SK-N-SH (cell line): ENCODE measurements around the gene CACNA1D. TPM values are rescaled to one million over a fixed set of nuclear protein-coding genes. Genes with fewer than 3 reads are reported as not detected.
"Not testable (repeated sequence)": the region's sequence is repeated elsewhere in the genome, so short reads cannot be mapped to it uniquely, and the experiment has no call there.

Source experiments
- CTCF ChIA-PET: fragments of 300-600, 350-600 bp; formaldehyde crosslinking; extraction: SDS; loops from one replicate; lab custom pipeline; 2021; lab: Yijun Ruan, JAX
- POLR2A ChIA-PET: fragments of 350-600 bp; sonication (Branson Sonifier 250); formaldehyde crosslinking; extraction: SDS; loops from one replicate; lab custom pipeline; 2020; ENCODE audit warnings: antibody characterized with exemption, inconsistent platforms; lab: Yijun Ruan, JAX
- DNase-seq: peaks from one replicate; pipeline ENCODE4 v3.0.0; 2012
- H2AFZ ChIP-seq: fragments of 200-600 bp; sonication (generic); 2 replicates; pipeline ENCODE4 v1.8.1; 2016; ENCODE audit warnings: antibody characterized with exemption, mild to moderate bottlenecking, low read depth
- H3F3A ChIP-seq: fragments of 200-600 bp; sonication (generic); replicated peaks from 2 replicates; pipeline ENCODE3; 2016; ENCODE audit warnings: antibody characterized with exemption, mild to moderate bottlenecking; ENCODE audit not compliant: insufficient read depth
- H3K27ac ChIP-seq, 2 experiments: fragments of 200-500 bp in 1 of 2; fragments of 200-600 bp in 1 of 2; sonication (Bioruptor generic) in 1 of 2; sonication (generic), shearing (Covaris generic) in 1 of 2; 2 replicates each; pipeline versions ENCODE4 v1.5.1 to v1.6.1; 2014 to 2016; ENCODE audit warnings: low read depth in 2 of 2, inconsistent platforms in 1 of 2, low read length in 1 of 2, mild to moderate bottlenecking in 1 of 2, mixed read lengths in 1 of 2
- H3K27me3 ChIP-seq: fragments of 200-600 bp; sonication (generic), shearing (Covaris generic); 2 replicates; pipeline ENCODE4 v1.6.1; 2016; ENCODE audit warnings: mixed run types; ENCODE audit not compliant: insufficient read depth
- H3K36me3 ChIP-seq, 2 experiments: fragments of 200-500 bp in 1 of 2; fragments of 200-600 bp in 1 of 2; sonication (Bioruptor generic) in 1 of 2; sonication (generic) in 1 of 2; replicated peaks in 1 of 2; 2 replicates each; pipeline versions ENCODE3 to v1.5.1; 2014 to 2016; ENCODE audit warnings: low read length in 1 of 2, mild to moderate bottlenecking in 1 of 2; ENCODE audit not compliant: insufficient read depth in 2 of 2, control insufficient read depth in 1 of 2
- H3K4me1 ChIP-seq, 2 experiments: fragments of 200-500 bp in 1 of 2; fragments of 200-600 bp in 1 of 2; sonication (Bioruptor generic) in 1 of 2; sonication (generic), shearing (Covaris generic) in 1 of 2; 2 replicates each; pipeline versions ENCODE4 v1.5.1 to v1.6.1; 2014 to 2016; ENCODE audit warnings: low read depth in 1 of 2, low read length in 1 of 2, mixed run types in 1 of 2; ENCODE audit not compliant: insufficient read depth in 2 of 2, control insufficient read depth in 1 of 2
- H3K4me2 ChIP-seq: fragments of 200-600 bp; sonication (generic), shearing (Covaris generic); 2 replicates; pipeline ENCODE4 v1.6.1; 2017; ENCODE audit warnings: mixed run types
- H3K4me3 ChIP-seq, 2 experiments: fragments of 200-500 bp in 1 of 2; fragments of 200-600 bp in 1 of 2; sonication (Bioruptor generic) in 1 of 2; sonication (generic), shearing (Covaris generic) in 1 of 2; 2 replicates each; pipeline versions ENCODE4 v1.5.1 to v1.8.1; 2014 to 2016; ENCODE audit warnings: low read depth in 2 of 2, inconsistent platforms in 1 of 2, low read length in 1 of 2, mild to moderate bottlenecking in 1 of 2, mixed read lengths in 1 of 2, moderate library complexity in 1 of 2
- H3K79me2 ChIP-seq: fragments of 200-600 bp; sonication (generic); 2 replicates; pipeline ENCODE4 v1.8.1; 2017; ENCODE audit warnings: mild to moderate bottlenecking; ENCODE audit not compliant: insufficient read depth
- H3K9ac ChIP-seq: fragments of 200-600 bp; sonication (generic); 2 replicates; pipeline ENCODE4 v1.6.1; 2017; ENCODE audit warnings: mixed run types
- H3K9me2 ChIP-seq: fragments of 200-600 bp; sonication (generic); 2 replicates; pipeline ENCODE4 v1.6.1; 2017; ENCODE audit warnings: mixed run types
- H3K9me3 ChIP-seq: fragments of 200-600 bp; sonication (generic); 2 replicates; pipeline ENCODE4 v1.6.1; 2017; ENCODE audit warnings: mixed run types, mild to moderate bottlenecking, moderate library complexity
- H4K20me1 ChIP-seq: fragments of 200-600 bp; sonication (generic); 2 replicates; pipeline ENCODE4 v1.6.1; 2017; ENCODE audit warnings: mild to moderate bottlenecking, mixed run types; ENCODE audit not compliant: insufficient read depth
- CTCF ChIP-seq: fragments of 200-600 bp; sonication (generic); IDR thresholded peaks from 2 replicates; pipeline ENCODE4 v1.6.1; 2017; ENCODE audit warnings: antibody characterized with exemption, mild to moderate bottlenecking, moderate library complexity
- EP300 ChIP-seq, 2 experiments: IDR thresholded peaks; 2 replicates each; pipeline versions ENCODE4 v1.4.0 to v1.6.1; 2012; ENCODE audit warnings: borderline replicate concordance in 1 of 2, low read depth in 1 of 2, low read length in 1 of 2
- FOSL2 ChIP-seq: IDR thresholded peaks from 2 replicates; pipeline ENCODE4 v1.4.0; 2012; ENCODE audit warnings: low read depth, mild to moderate bottlenecking, moderate library complexity, borderline replicate concordance
- MAX ChIP-seq: IDR thresholded peaks from 2 replicates; pipeline ENCODE4 v1.4.0; 2012; ENCODE audit warnings: low read depth
- RAD21 ChIP-seq: IDR thresholded peaks from 2 replicates; pipeline ENCODE4 v1.6.1; 2012; ENCODE audit warnings: mild to moderate bottlenecking, low read length
- RXRA ChIP-seq: IDR thresholded peaks from 2 replicates; pipeline ENCODE4 v1.4.0; 2012; ENCODE audit warnings: low read depth, mild to moderate bottlenecking, borderline replicate concordance
- TAF1 ChIP-seq: IDR thresholded peaks from 2 replicates; pipeline ENCODE4 v1.6.1; 2012; ENCODE audit warnings: low read depth, mild to moderate bottlenecking, low read length, moderate library complexity, borderline replicate concordance
- TCF12 ChIP-seq: IDR thresholded peaks from 2 replicates; pipeline ENCODE4 v1.4.0; 2012
- WGBS: methylation state at CpG from one replicate; pipeline ENCODE4 v1.1.6; 2017; ENCODE audit warnings: low lambda C conversion rate; 5-methylcytosine and 5-hydroxymethylcytosine counted together
- polyA plus RNA-seq, 3 experiments: library from polyadenylated mRNA; depleted of rRNA; stranded (reverse); fragments of >200 nt; gene quantifications; 2 replicates each; pipeline ENCODE4 v1.2.3, GENCODE V29; 2012

Gene CACNA1D
- polyA plus RNA-seq, 1 of the 3 experiments (the other 2 are of a cell fraction), result 0.12 TPM

- no peaks in the 10 kb centered on the region for H3K79me2 ChIP-seq
- H3K4me1 ChIP-seq, result peaks cover 0 to 9% of the 10 kb centered on the region in 2 experiments; a peak in 1 of 4 replicates
- H3F3A ChIP-seq, result no peaks in the 10 kb centered on the region
- POLR2A ChIA-PET, result no interaction called here
- H2AFZ ChIP-seq, result no peak overlapping the region
- no peak overlapping the region for H3K27ac ChIP-seq
- DNase-seq, result no peak
- no peak overlapping the region for H3K4me3 ChIP-seq
- no peaks in the 10 kb centered on the region for H3K36me3 ChIP-seq
- no peaks in the 10 kb centered on the region for H3K9me2 ChIP-seq
- CTCF ChIA-PET, result interaction anchor here (0.8 to 1.9 kb wide), 4 partner anchors 13 to 42 kb away, joined by 3 to 5 read pairs (median 4); no protein-coding TSS in a partner anchor
- no peaks in the 10 kb centered on the region for H4K20me1 ChIP-seq
- no peak overlapping the region for H3K9ac ChIP-seq
- WGBS, result 61% methylated on average over 9 of the region's 9 CpGs
- no peak overlapping the region for H3K4me2 ChIP-seq
- no peaks in the 10 kb centered on the region for H3K27me3 ChIP-seq
- H3K9me3 ChIP-seq, result no peaks in the 10 kb centered on the region
- no peak for TF ChIP-seq MAX
These were observed 138.9 kb downstream of the CACNA1D start for GRCh38 chr3:53633197-53633787.

GRCh38 chr3:53635041-53635440 is 140.6 kb downstream of the CACNA1D start:
- POLR2A ChIA-PET, result no interaction called here
- 23% methylated on average over 3 of the region's 3 CpGs for WGBS
- Histone ChIP-seq H4K20me1 (no peaks in the 10 kb centered on the region), H3K9ac (no peak overlapping the region), H3K36me3 (no peaks in the 10 kb centered on the region), H3F3A (no peaks in the 10 kb centered on the region)
- no peak for TF ChIP-seq EP300 (IDR thresholded peaks at IDR 0.05; ENCODE audit: borderline replicate concordance in 1 of 2, low read depth in 1 of 2, low read length in 1 of 2)
- no peak for TF ChIP-seq TAF1
- no peak for TF ChIP-seq FOSL2
- TF ChIP-seq, all 33 proteins: peak for 0
- Histone ChIP-seq H3K9me2 (no peaks in the 10 kb centered on the region), H3K4me3 (no peak overlapping the region), H3K4me1 (no peaks in the 10 kb centered on the region), H3K27ac (no peak overlapping the region), H3K79me2 (no peaks in the 10 kb centered on the region), H3K27me3 (no peaks in the 10 kb centered on the region), H3K4me2 (no peak overlapping the region), H3K9me3 (no peaks in the 10 kb centered on the region), H2AFZ (no peak overlapping the region)
- DNase-seq, result no peak
- CTCF ChIA-PET, result interaction anchor here (1.1 to 1.9 kb wide), 2 partner anchors 17 to 74 kb away, joined by 4 read pairs; no protein-coding TSS in a partner anchor

GRCh38 chr3:53638806-53639205 is 144.4 kb downstream of the CACNA1D start:
- H3K9ac ChIP-seq, H3K4me1 ChIP-seq, DNase-seq, H3K79me2 ChIP-seq, H3K27ac ChIP-seq, H3K36me3 ChIP-seq, H3K4me3 ChIP-seq, H3K9me2 ChIP-seq, POLR2A ChIA-PET, CTCF ChIA-PET, H4K20me1 ChIP-seq, H2AFZ ChIP-seq, H3K4me2 ChIP-seq, H3K27me3 ChIP-seq, H3K9me3 ChIP-seq, H3F3A ChIP-seq: not testable (repeated sequence)
- WGBS, result 33% methylated on average over 3 of the region's 4 CpGs

- no peak overlapping the region for H2AFZ ChIP-seq
- no peak for DNase-seq
- WGBS, result 45% methylated on average over 5 of the region's 5 CpGs
- no peaks in the 10 kb centered on the region for H3K27me3 ChIP-seq
- H3K27ac ChIP-seq, result no peak overlapping the region
- no peaks in the 10 kb centered on the region for H3F3A ChIP-seq
- no peaks in the 10 kb centered on the region for H3K79me2 ChIP-seq
- no peaks in the 10 kb centered on the region for H3K9me3 ChIP-seq
- H4K20me1 ChIP-seq, result no peaks in the 10 kb centered on the region
- no peaks in the 10 kb centered on the region for H3K36me3 ChIP-seq
- POLR2A ChIA-PET, result no interaction called here
- H3K9ac ChIP-seq, result no peak overlapping the region
- CTCF ChIA-PET, result interaction anchor here (1.4 kb wide), 1 partner anchor 69 kb away, joined by 5 read pairs; no protein-coding TSS in a partner anchor
- TF ChIP-seq TCF12 (no peak), RXRA (no peak), RAD21 (no peak), FOSL2 (no peak), EP300 (IDR thresholded peaks at IDR 0.05; ENCODE audit: borderline replicate concordance in 1 of 2, low read depth in 1 of 2, low read length in 1 of 2) (no peak), CTCF (no peak)
- TF ChIP-seq, all 33 proteins: peak for 0
- no peaks in the 10 kb centered on the region for H3K9me2 ChIP-seq
- no peak overlapping the region for H3K4me2 ChIP-seq
- H3K4me3 ChIP-seq, result no peak overlapping the region
- peaks cover 0 to 5% of the 10 kb centered on the region in 2 experiments; a peak in 1 of 4 replicates for H3K4me1 ChIP-seq
These were observed 147.0 kb downstream of the CACNA1D start for GRCh38 chr3:53641397-53641796.
